OCI-LY7 (cell line): ENCODE data around the gene USH1C.

Experiments used
- CTCF ChIP-seq: fragments of 200-600 bp; sonication (generic); conservative IDR thresholded peaks from 2 replicates; pipeline ENCODE4 v1.5.1; 2014; ENCODE audit warnings: mild to moderate bottlenecking, antibody characterized with exemption, low read length, moderate library complexity, mixed read lengths
- EZH2phosphoT487 ChIP-seq: fragments of 200-600 bp; sonication (generic); IDR thresholded peaks from 2 replicates; pipeline ENCODE4 v1.6.1; 2018; ENCODE audit warnings: low read depth, borderline replicate concordance, mild to moderate bottlenecking, mixed run types, antibody characterized with exemption, low read length, moderate library complexity, mixed read lengths

GRCh38 chr11:17556999-17557398, 12.8 kb upstream of the USH1C start:
- TF ChIP-seq CTCF (no peak), EZH2phosphoT487 (no peak)
